IMR-90 (cell line): ENCODE results near the gene PDE6A. TPM values are rescaled to one million over a fixed set of nuclear protein-coding genes. Genes with fewer than 3 reads are reported as not detected.

Experiments used
- ATAC-seq: fragments of 200-7000 bp; cut with Tn5 transposase; 2 replicates; pipeline ENCODE4 v1.9.1; 2020; ENCODE audit warnings: low read depth, mild to moderate bottlenecking, moderate library complexity
- BruUV-seq: library from RNA; stranded (reverse); fragments of 400-500 nt; replicated peaks from 2 replicates; lab custom pipeline; 2021; lab: Mats Ljungman, UMichigan
- CTCF ChIA-PET: fragments of 300-600 bp; formaldehyde crosslinking; extraction: SDS; loops from one replicate; lab custom pipeline; 2021; ENCODE audit warnings: antibody characterized with exemption; lab: Yijun Ruan, JAX
- POLR2A ChIA-PET: fragments of 300-600 bp; sonication (Branson Sonifier 250); formaldehyde crosslinking; loops from one replicate; lab custom pipeline; 2022; ENCODE audit warnings: antibody characterized with exemption; ENCODE audit not compliant: unreplicated experiment; lab: Charles Lee
- DNase-seq: peaks from one replicate; pipeline ENCODE4 v3.0.0; 2013
- H2AFZ ChIP-seq: replicated peaks from 2 replicates; pipeline ENCODE3; 2013; ENCODE audit warnings: low read length, mild to moderate bottlenecking; ENCODE audit not compliant: poor library complexity
- H2AK5ac ChIP-seq: 2 replicates; pipeline ENCODE4 v1.6.1; 2013; ENCODE audit warnings: low read depth, low read length, inconsistent platforms
- H2AK9ac ChIP-seq: replicated peaks from 2 replicates; pipeline ENCODE3; 2013; ENCODE audit warnings: mild to moderate bottlenecking, low read depth, low read length, moderate library complexity; ENCODE audit not compliant: poor library complexity
- H2BK120ac ChIP-seq: 2 replicates; pipeline ENCODE4 v1.6.1; 2013; ENCODE audit warnings: low read depth, low read length, inconsistent platforms
- H2BK15ac ChIP-seq: 3 replicates; pipeline ENCODE4 v1.6.1; 2013; ENCODE audit warnings: low read depth, low read length, inconsistent platforms
- H2BK20ac ChIP-seq: 2 replicates; pipeline ENCODE4 v1.6.1; 2013; ENCODE audit warnings: low read depth, mild to moderate bottlenecking, inconsistent platforms, low read length, moderate library complexity
- H2BK5ac ChIP-seq: 2 replicates; pipeline ENCODE4 v1.6.1; 2013; ENCODE audit warnings: mild to moderate bottlenecking, low read depth, low read length, inconsistent platforms; ENCODE audit not compliant: poor library complexity, severe bottlenecking
- H3K14ac ChIP-seq: replicated peaks from 2 replicates; pipeline ENCODE4 v1.6.1; 2013; ENCODE audit warnings: low read depth, low read length, inconsistent platforms
- H3K18ac ChIP-seq: 2 replicates; pipeline ENCODE4 v1.6.1; 2013; ENCODE audit warnings: low read depth, low read length, control low read depth
- H3K23ac ChIP-seq: 2 replicates; pipeline ENCODE4 v1.6.1; 2013; ENCODE audit warnings: low read depth, low read length, inconsistent platforms
- H3K27ac ChIP-seq: 2 replicates; pipeline ENCODE4 v1.5.1; 2013; ENCODE audit warnings: mild to moderate bottlenecking, control low read depth, low read length; ENCODE audit not compliant: insufficient read depth
- H3K27me3 ChIP-seq: 2 replicates; pipeline ENCODE4 v1.6.1; 2013; ENCODE audit warnings: low read length; ENCODE audit not compliant: control insufficient read depth, insufficient read depth
- H3K36me3 ChIP-seq: 2 replicates; pipeline ENCODE4 v1.6.1; 2013; ENCODE audit warnings: low read length, mixed read lengths; ENCODE audit not compliant: control insufficient read depth, insufficient read depth
- H3K4ac ChIP-seq: 2 replicates; pipeline ENCODE4 v1.6.1; 2013; ENCODE audit warnings: low read depth, low read length, inconsistent platforms
- H3K4me1 ChIP-seq: 2 replicates; pipeline ENCODE4 v1.6.1; 2013; ENCODE audit warnings: low read length, mixed read lengths; ENCODE audit not compliant: control insufficient read depth, insufficient read depth
- H3K4me2 ChIP-seq: 2 replicates; pipeline ENCODE4 v1.6.1; 2013; ENCODE audit warnings: low read depth, mild to moderate bottlenecking, control low read depth, low read length, moderate library complexity
- H3K4me3 ChIP-seq: 2 replicates; pipeline ENCODE4 v1.5.1; 2013; ENCODE audit warnings: low read depth, mild to moderate bottlenecking, control low read depth, low read length, moderate library complexity; ENCODE audit not compliant: insufficient read depth
- H3K56ac ChIP-seq: 2 replicates; pipeline ENCODE4 v1.6.1; 2013; ENCODE audit warnings: low read length, inconsistent platforms; ENCODE audit not compliant: insufficient read depth; ENCODE audit errors: extremely low read depth
- H3K79me1 ChIP-seq, 2 experiments: 2 replicates each; pipeline ENCODE4 v1.6.1; 2013; ENCODE audit warnings: low read length in 2 of 2, inconsistent platforms in 1 of 2, low read depth in 1 of 2
- H3K9ac ChIP-seq: 2 replicates; pipeline ENCODE4 v1.6.1; 2013; ENCODE audit warnings: low read depth, low read length, control low read depth
- H3K9me1 ChIP-seq: 2 replicates; pipeline ENCODE4 v1.6.1; 2013; ENCODE audit warnings: low read length, inconsistent platforms; ENCODE audit not compliant: insufficient read depth
- H3K9me3 ChIP-seq: 2 replicates; pipeline ENCODE4 v1.6.1; 2013; ENCODE audit warnings: low read length; ENCODE audit not compliant: control insufficient read depth, insufficient read depth
- H4K20me1 ChIP-seq: 2 replicates; pipeline ENCODE4 v1.6.1; 2013; ENCODE audit warnings: low read length, inconsistent platforms; ENCODE audit not compliant: insufficient read depth
- H4K5ac ChIP-seq: 2 replicates; pipeline ENCODE4 v1.6.1; 2013; ENCODE audit warnings: mild to moderate bottlenecking, low read depth, low read length, control low read depth
- H4K8ac ChIP-seq, 2 experiments: 2 replicates each; pipeline ENCODE4 v1.6.1; 2013; ENCODE audit warnings: low read depth in 2 of 2, low read length in 2 of 2, control low read depth in 1 of 2, inconsistent platforms in 1 of 2
- H4K91ac ChIP-seq: 2 replicates; pipeline ENCODE4 v1.6.1; 2013; ENCODE audit warnings: low read depth, low read length, inconsistent platforms; ENCODE audit not compliant: insufficient read depth
- BHLHE40 ChIP-seq: fragments of 150-350 bp; IDR thresholded peaks from 2 replicates; pipeline ENCODE4 v1.6.1; 2016; ENCODE audit warnings: mild to moderate bottlenecking, low read depth, low read length
- CEBPB ChIP-seq: IDR thresholded peaks from 2 replicates; pipeline ENCODE4 v1.6.1; 2012; ENCODE audit warnings: low read depth, low read length, improper control_type of control experiment
- CHD1 ChIP-seq: IDR thresholded peaks from 2 replicates; pipeline ENCODE4 v1.6.1; 2012; ENCODE audit warnings: low read depth, low read length, improper control_type of control experiment
- CTCF ChIP-seq: conservative IDR thresholded peaks from 2 replicates; pipeline ENCODE4 v1.5.1; 2012; ENCODE audit warnings: mild to moderate bottlenecking, low read depth, low read length, improper control_type of control experiment
- FOS ChIP-seq: fragments of 150-350 bp; IDR thresholded peaks from 2 replicates; pipeline ENCODE4 v1.6.1; 2016; ENCODE audit warnings: low read depth, low read length
- MAFK ChIP-seq: IDR thresholded peaks from 2 replicates; pipeline ENCODE4 v1.6.1; 2012; ENCODE audit warnings: low read depth, low read length, improper control_type of control experiment
- MAZ ChIP-seq: IDR thresholded peaks from 2 replicates; pipeline ENCODE4 v1.6.1; 2012; ENCODE audit warnings: low read depth, mild to moderate bottlenecking, low read length, improper control_type of control experiment, moderate library complexity, borderline replicate concordance
- MXI1 ChIP-seq: IDR thresholded peaks from 2 replicates; pipeline ENCODE4 v1.6.1; 2012; ENCODE audit warnings: low read depth, mild to moderate bottlenecking, low read length, moderate library complexity, borderline replicate concordance
- NFE2L2 ChIP-seq: fragments of 150-350 bp; IDR thresholded peaks from 2 replicates; pipeline ENCODE4 v1.6.1; 2016; ENCODE audit warnings: low read depth, mild to moderate bottlenecking, low read length
- POLR2A ChIP-seq: IDR thresholded peaks from 2 replicates; pipeline ENCODE4 v1.6.1; 2012; ENCODE audit warnings: mild to moderate bottlenecking, low read depth, low read length
- RAD21 ChIP-seq: IDR thresholded peaks from 2 replicates; pipeline ENCODE4 v1.6.1; 2012; ENCODE audit warnings: low read length, improper control_type of control experiment
- RCOR1 ChIP-seq: IDR thresholded peaks from 2 replicates; pipeline ENCODE4 v1.6.1; 2012; ENCODE audit warnings: mild to moderate bottlenecking, low read length, improper control_type of control experiment; ENCODE audit not compliant: insufficient replicate concordance
- RFX5 ChIP-seq: IDR thresholded peaks from 2 replicates; pipeline ENCODE4 v1.8.0; 2012; ENCODE audit warnings: low read depth, mild to moderate bottlenecking, low read length, moderate library complexity
- SMC3 ChIP-seq: fragments of 150-350 bp; IDR thresholded peaks from 2 replicates; pipeline ENCODE4 v1.6.1; 2016; ENCODE audit warnings: low read depth, mild to moderate bottlenecking, antibody characterized with exemption, low read length, moderate library complexity
- USF2 ChIP-seq: fragments of 150-350 bp; IDR thresholded peaks from 2 replicates; pipeline ENCODE4 v1.6.1; 2017; ENCODE audit warnings: mild to moderate bottlenecking, antibody characterized with exemption, low read length, low read depth
- WGBS, 2 experiments: methylation state at CpG; one replicate each; pipeline versions ENCODE4 v1.1.5 to v1.1.7; 2013; ENCODE audit warnings: missing lambda C conversion rate in 2 of 2; ENCODE audit not compliant: insufficient read length in 1 of 2; ENCODE audit errors: extremely low coverage in 2 of 2; 5-methylcytosine and 5-hydroxymethylcytosine counted together
- dilution Hi-C: fragments of 300-500 bp; cut with HindIII; formaldehyde crosslinking; loops from one replicate; pipeline ENCODE4 v1.14.3; 2018; ENCODE audit warnings: low sequenced_read_pairs; ENCODE audit not compliant: unreplicated experiment
- in situ Hi-C: fragments of 300-500 bp; cut with MboI; formaldehyde crosslinking; loops from 3 replicates; pipeline ENCODE4 v1.14.3; 2019; ENCODE audit warnings: low sequenced_read_pairs, inconsistent platforms, mixed read lengths
- intact Hi-C: fragments of 100-400 bp; cut with micrococcal nuclease; formaldehyde crosslinking; loops from 2 replicates; pipeline ENCODE4 v1.10.0; 2022
- polyA plus RNA-seq, 3 experiments: library from polyadenylated mRNA; depleted of rRNA; stranded (reverse); fragments of >200 nt; gene quantifications; 2 replicates each; pipeline ENCODE4 v1.2.3, GENCODE V29; 2012; ENCODE audit warnings: low replicate concordance in 1 of 3
- total RNA-seq: library from RNA; depleted of rRNA; stranded (reverse); fragments of >200 nt; gene quantifications from 2 replicates; pipeline ENCODE4 v1.2.3, GENCODE V29; 2012

PDE6A gene
- total and polyA plus RNA-seq, 2 of the 4 experiments (the other 2 are of a cell fraction): not detected

- Histone ChIP-seq H3K4me3 (no peak overlapping the region), H2AFZ (no peak overlapping the region), H3K36me3 (no peaks in the 10 kb centered on the region), H2AK5ac (no peak overlapping the region), H3K4me1 (no peaks in the 10 kb centered on the region; the same call in none of the 2 replicates), H3K4ac (no peak overlapping the region), H3K79me1 (no peaks in the 10 kb centered on the region), H2BK5ac (no peak overlapping the region), H3K14ac (no peak overlapping the region), H3K27ac (no peak overlapping the region), H3K9me3 (no peaks in the 10 kb centered on the region), H2BK20ac (no peak overlapping the region), H2BK120ac (no peak overlapping the region), H3K23ac (no peak overlapping the region), H3K56ac (no peak overlapping the region), H3K4me2 (peak overlapping the region; percentile 83; the same call in 1 of the 2 replicates), H4K20me1 (no peaks in the 10 kb centered on the region), H3K18ac (no peak overlapping the region), H4K8ac (no peak overlapping the region), H2AK9ac (no peak overlapping the region), H3K9ac (no peak overlapping the region), H4K91ac (no peak overlapping the region), H4K5ac (no peak overlapping the region), H2BK15ac (no peak overlapping the region), H3K9me1 (no peaks in the 10 kb centered on the region), H3K27me3 (peaks cover 13% of the 10 kb centered on the region)
- no peak for DNase-seq
- WGBS, 2 experiments: no CpG with 5 or more reads among the region's 7 CpGs
- ATAC-seq: no peak
- intact Hi-C loops: no loop called here
- dilution Hi-C loops: no loop called here
- BruUV-seq: no TSS peak
- in situ Hi-C loops: no loop called here
- POLR2A ChIA-PET: no interaction called here
- CTCF ChIA-PET: interaction anchor here (1.2 kb wide), 1 partner anchor 31 kb away, joined by 4 read pairs; no protein-coding TSS in a partner anchor
- TF ChIP-seq POLR2A (no peak), USF2 (no peak), MAFK (no peak), MAZ (no peak), MXI1 (no peak), RCOR1 (no peak), RAD21 (no peak), NFE2L2 (no peak), FOS (no peak), RFX5 (no peak), CHD1 (no peak), BHLHE40 (no peak), CEBPB (no peak), SMC3 (no peak), CTCF (no peak)
These were observed 13.6 kb downstream of the PDE6A start for GRCh38 chr5:149930749-149931574.
